Retinal pigment epithelial cell (primary cell): ENCODE measurements around the gene ALOX5.
"Not testable (repeated sequence)": the region's sequence is repeated elsewhere in the genome, so short reads cannot be mapped to it uniquely, and the experiment has no call there.

Source experiments
- DNase-seq: peaks from one replicate; pipeline ENCODE4 v3.0.0-alpha.2; 2010; ENCODE audit warnings: low read depth
- H3K4me3 ChIP-seq: 2 replicates; pipeline ENCODE4 v1.5.1; 2011; ENCODE audit warnings: mild to moderate bottlenecking, low read length, control low read depth, moderate library complexity
- CTCF ChIP-seq: conservative IDR thresholded peaks from 2 replicates; pipeline ENCODE4 v1.5.1; 2011; ENCODE audit warnings: low read depth, low read length, control low read depth, inconsistent platforms

Gene ALOX5

GRCh38 chr10:45383682-45384330 is 9.8 kb downstream of the ALOX5 start:
- H3K4me3 ChIP-seq: no peak overlapping the region
- no peak for DNase-seq
- TF ChIP-seq CTCF: no peak

- TF ChIP-seq CTCF: no peak
- no peak for DNase-seq
- no peak overlapping the region for H3K4me3 ChIP-seq
Measured at GRCh38 chr10:45386657-45387056, 12.6 kb downstream of the ALOX5 start.

- no peak overlapping the region for H3K4me3 ChIP-seq
- no peak for TF ChIP-seq CTCF
- DNase-seq: no peak
Measured at GRCh38 chr10:45387096-45387893, 13.3 kb downstream of the ALOX5 start.

GRCh38 chr10:45389671-45390070 is 15.7 kb downstream of the ALOX5 start:
- DNase-seq, H3K4me3 ChIP-seq: not testable (repeated sequence)

- not testable (repeated sequence) for H3K4me3 ChIP-seq, DNase-seq
Measured at GRCh38 chr10:45391636-45392035, 17.6 kb downstream of the ALOX5 start.

- no peak for TF ChIP-seq CTCF
- no peak for DNase-seq
- H3K4me3 ChIP-seq: no peak overlapping the region
Measured at GRCh38 chr10:45395554-45395953, 21.5 kb downstream of the ALOX5 start.

- DNase-seq: no peak
- no peak for TF ChIP-seq CTCF
Measured at GRCh38 chr10:45398595-45398994, 24.6 kb downstream of the ALOX5 start.

GRCh38 chr10:45399113-45399512 is 25.1 kb downstream of the ALOX5 start:
- no peak for DNase-seq
- TF ChIP-seq CTCF: no peak

More at GRCh38 chr10:45398595-45398994, 24.6 kb downstream of the ALOX5 start:
- H3K4me3 ChIP-seq: no peak overlapping the region

More at GRCh38 chr10:45399113-45399512, 25.1 kb downstream of the ALOX5 start:
- H3K4me3 ChIP-seq: no peak overlapping the region
